ENCODE data around the gene AJM1.

DNA sequence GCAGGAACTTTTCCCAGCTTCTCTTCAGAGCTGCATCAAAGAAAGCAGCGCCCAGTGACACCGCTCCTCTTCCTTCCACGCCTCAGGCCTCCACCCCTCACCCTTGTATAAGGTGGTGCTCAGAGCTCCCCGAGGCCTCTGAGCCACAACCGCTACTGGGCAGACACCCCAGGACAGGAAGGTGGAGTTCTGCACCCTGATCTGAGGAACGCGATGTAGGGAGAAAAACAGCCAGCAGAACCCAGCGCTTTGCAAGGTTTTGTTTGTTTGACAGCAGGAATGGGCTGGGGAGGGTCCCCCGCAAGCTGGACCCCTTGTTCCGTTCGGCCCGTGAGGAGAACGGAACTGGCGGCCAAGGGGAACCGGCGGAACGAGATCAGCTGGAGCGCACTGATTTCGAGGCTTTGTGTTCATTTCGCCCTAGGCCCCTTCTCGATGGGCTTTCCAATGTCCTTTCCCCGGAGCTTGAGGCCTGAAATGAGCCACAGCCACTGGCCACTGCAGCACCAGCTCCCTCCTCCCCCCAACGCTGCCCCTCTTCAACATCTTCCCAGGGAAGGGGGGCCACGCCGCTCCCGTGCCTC, 19.7 kb downstream of the AJM1 start:
- TF ChIP-seq EP300 (IDR thresholded peaks at IDR 0.05) (no peak), POLR2A (IDR thresholded peaks at IDR 0.05) (no peak)
- TF ChIP-seq, protein P1, sequence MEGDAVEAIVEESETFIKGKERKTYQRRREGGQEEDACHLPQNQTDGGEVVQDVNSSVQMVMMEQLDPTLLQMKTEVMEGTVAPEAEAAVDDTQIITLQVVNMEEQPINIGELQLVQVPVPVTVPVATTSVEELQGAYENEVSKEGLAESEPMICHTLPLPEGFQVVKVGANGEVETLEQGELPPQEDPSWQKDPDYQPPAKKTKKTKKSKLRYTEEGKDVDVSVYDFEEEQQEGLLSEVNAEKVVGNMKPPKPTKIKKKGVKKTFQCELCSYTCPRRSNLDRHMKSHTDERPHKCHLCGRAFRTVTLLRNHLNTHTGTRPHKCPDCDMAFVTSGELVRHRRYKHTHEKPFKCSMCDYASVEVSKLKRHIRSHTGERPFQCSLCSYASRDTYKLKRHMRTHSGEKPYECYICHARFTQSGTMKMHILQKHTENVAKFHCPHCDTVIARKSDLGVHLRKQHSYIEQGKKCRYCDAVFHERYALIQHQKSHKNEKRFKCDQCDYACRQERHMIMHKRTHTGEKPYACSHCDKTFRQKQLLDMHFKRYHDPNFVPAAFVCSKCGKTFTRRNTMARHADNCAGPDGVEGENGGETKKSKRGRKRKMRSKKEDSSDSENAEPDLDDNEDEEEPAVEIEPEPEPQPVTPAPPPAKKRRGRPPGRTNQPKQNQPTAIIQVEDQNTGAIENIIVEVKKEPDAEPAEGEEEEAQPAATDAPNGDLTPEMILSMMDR (IDR thresholded peaks at IDR 0.05) = no peak
